Activated CD4-positive, alpha-beta T cell treated with anti-CD3 and anti-CD28 coated beads for 1 hour (primary cell): ENCODE measurements around the gene PRKCE.

Source experiments
- DNase-seq: peaks from one replicate; pipeline ENCODE4 v3.0.0-alpha.2; 2020

The PRKCE gene

GRCh38 chr2:46032996-46033395 lies 381.5 kb downstream of the PRKCE start:
- no peak for DNase-seq

- no peak for DNase-seq
Measured at GRCh38 chr2:46034535-46034934, 383.1 kb downstream of the PRKCE start.

GRCh38 chr2:46036929-46037328 lies 385.5 kb downstream of the PRKCE start:
- no peak for DNase-seq

- no peak for DNase-seq
Measured at GRCh38 chr2:46039543-46040303, 388.2 kb downstream of the PRKCE start.

GRCh38 chr2:46040563-46041155 lies 389.2 kb downstream of the PRKCE start:
- DNase-seq, result no peak

- no peak for DNase-seq
Measured at GRCh38 chr2:46041434-46041833, 390.0 kb downstream of the PRKCE start.

- no peak for DNase-seq
Measured at GRCh38 chr2:46042207-46042637, 390.7 kb downstream of the PRKCE start.

GRCh38 chr2:46042711-46043110 lies 391.2 kb downstream of the PRKCE start:
- no peak for DNase-seq

- DNase-seq, result no peak
Measured at GRCh38 chr2:46045888-46046287, 394.4 kb downstream of the PRKCE start.

GRCh38 chr2:46047290-46047689 lies 395.8 kb downstream of the PRKCE start:
- DNase-seq, result no peak

- no peak for DNase-seq
Measured at GRCh38 chr2:46048693-46049092, 397.2 kb downstream of the PRKCE start.

GRCh38 chr2:46050027-46050426 lies 398.6 kb downstream of the PRKCE start:
- DNase-seq, result no peak

GRCh38 chr2:46050489-46050888 lies 399.0 kb downstream of the PRKCE start:
- no peak for DNase-seq

- no peak for DNase-seq
Measured at GRCh38 chr2:46051085-46051484, 399.6 kb downstream of the PRKCE start.

- no peak for DNase-seq
Measured at GRCh38 chr2:46053564-46053963, 402.1 kb downstream of the PRKCE start.

- DNase-seq, result no peak
Measured at GRCh38 chr2:46056541-46056940, 405.1 kb downstream of the PRKCE start.

- no peak for DNase-seq
Measured at GRCh38 chr2:46058140-46058539, 406.7 kb downstream of the PRKCE start.

- peak; percentile 35 for DNase-seq
Measured at GRCh38 chr2:46062637-46063412, 411.4 kb downstream of the PRKCE start.

- DNase-seq, result no peak
Measured at GRCh38 chr2:46064396-46064795, 412.9 kb downstream of the PRKCE start.

GRCh38 chr2:46065152-46065551 lies 413.7 kb downstream of the PRKCE start:
- DNase-seq, result no peak

- no peak for DNase-seq
Measured at GRCh38 chr2:46066116-46066515, 414.6 kb downstream of the PRKCE start.

- DNase-seq, result no peak
Measured at GRCh38 chr2:46066601-46067000, 415.1 kb downstream of the PRKCE start.

- no peak for DNase-seq
Measured at GRCh38 chr2:46067062-46067461, 415.6 kb downstream of the PRKCE start.
